GM12878 (cell line): ENCODE results near the gene HNRNPM. TPM values are rescaled to one million over a fixed set of nuclear protein-coding genes. Genes with fewer than 3 reads are reported as not detected.
A peak's percentile ranks its signal among the peaks of the same experiment; 100 is the strongest.

Source experiments
- ATF7 ChIP-seq: fragments of 450-650 bp; IDR thresholded peaks from 2 replicates; pipeline ENCODE4 v1.6.1; 2016; ENCODE audit warnings: low read depth, mild to moderate bottlenecking
- BACH1 ChIP-seq: fragments of 450-650 bp; IDR thresholded peaks from 2 replicates; pipeline ENCODE4 v1.6.1; 2017; ENCODE audit warnings: mild to moderate bottlenecking, borderline replicate concordance
- BMI1 ChIP-seq: fragments of 450-650 bp; IDR thresholded peaks from 2 replicates; pipeline ENCODE4 v1.6.1; 2016; ENCODE audit warnings: mild to moderate bottlenecking, moderate library complexity, borderline replicate concordance
- CHD1 ChIP-seq: IDR thresholded peaks from 2 replicates; pipeline ENCODE4 v1.6.1; 2012; ENCODE audit warnings: low read depth, low read length, improper control_type of control experiment
- EED ChIP-seq: sonication (generic); IDR thresholded peaks from 2 replicates; pipeline ENCODE4 v1.6.1; 2016; ENCODE audit warnings: antibody characterized with exemption, low read depth
- ETV6 ChIP-seq, 2 experiments: fragments of 450-650 bp in 1 of 2; IDR thresholded peaks in 1 of 2; conservative IDR thresholded peaks in 1 of 2; 2 replicates each; pipeline ENCODE4 v1.6.1; 2014; ENCODE audit warnings: antibody characterized with exemption in 1 of 2, borderline replicate concordance in 1 of 2, low read depth in 1 of 2, mild to moderate bottlenecking in 1 of 2, moderate library complexity in 1 of 2
- IKZF2 ChIP-seq, 2 experiments: fragments of 450-650 bp; IDR thresholded peaks; 2 replicates each; pipeline ENCODE4 v1.6.1; 2017; ENCODE audit warnings: mild to moderate bottlenecking in 2 of 2, moderate library complexity in 2 of 2
- IRF4 ChIP-seq: IDR thresholded peaks from 2 replicates; pipeline ENCODE4 v1.6.1; 2011; ENCODE audit warnings: low read depth, low read length
- KLF5 ChIP-seq: fragments of 450-650 bp; IDR thresholded peaks from 2 replicates; pipeline ENCODE4 v1.6.1; 2014; ENCODE audit warnings: mild to moderate bottlenecking; ENCODE audit not compliant: partially characterized antibody
- LARP7 ChIP-seq: fragments of 450-650 bp; IDR thresholded peaks from 2 replicates; pipeline ENCODE4 v1.6.1; 2017; ENCODE audit warnings: mild to moderate bottlenecking
- MEF2B ChIP-seq: fragments of 450-650 bp; IDR thresholded peaks from 2 replicates; pipeline ENCODE4 v1.6.1; 2018; ENCODE audit warnings: mild to moderate bottlenecking, moderate library complexity; ENCODE audit not compliant: partially characterized antibody, poor library complexity, severe bottlenecking
- MTA3 ChIP-seq: IDR thresholded peaks from 2 replicates; pipeline ENCODE4 v1.6.1; 2012; ENCODE audit warnings: low read length, inconsistent platforms, borderline replicate concordance
- NR2C1 ChIP-seq: fragments of 450-650 bp; IDR thresholded peaks from 2 replicates; pipeline ENCODE4 v1.6.1; 2017; ENCODE audit warnings: antibody characterized with exemption, mild to moderate bottlenecking, moderate library complexity
- NR2C2 ChIP-seq: IDR thresholded peaks from 2 replicates; pipeline ENCODE4 v1.6.1; 2011; ENCODE audit warnings: borderline replicate concordance, low read depth; ENCODE audit not compliant: control insufficient read depth, insufficient read length
- PML ChIP-seq: IDR thresholded peaks from 2 replicates; pipeline ENCODE4 v1.6.1; 2012; ENCODE audit warnings: low read length, inconsistent platforms
- RAD51 ChIP-seq: fragments of 450-650 bp; IDR thresholded peaks from 2 replicates; pipeline ENCODE4 v1.6.1; 2016; ENCODE audit warnings: moderate library complexity, mild to moderate bottlenecking, inconsistent platforms
- SPI1 ChIP-seq: IDR thresholded peaks from 2 replicates; pipeline ENCODE4 v1.6.1; 2011; ENCODE audit warnings: low read depth, mild to moderate bottlenecking, low read length, moderate library complexity, borderline replicate concordance; ENCODE audit not compliant: insufficient read depth
- SREBF1 ChIP-seq: IDR thresholded peaks from 2 replicates; pipeline ENCODE4 v1.6.1; 2012; ENCODE audit warnings: mild to moderate bottlenecking, low read length
- SRF ChIP-seq, 2 experiments: IDR thresholded peaks; 2 replicates each; pipeline ENCODE4 v1.6.1; 2011; ENCODE audit warnings: low read depth in 2 of 2, low read length in 2 of 2, mild to moderate bottlenecking in 1 of 2, moderate library complexity in 1 of 2
- SUPT20H ChIP-seq: IDR thresholded peaks from 2 replicates; pipeline ENCODE4 v1.6.1; 2011; ENCODE audit warnings: low read depth, mild to moderate bottlenecking, low read length, moderate library complexity, borderline replicate concordance; ENCODE audit not compliant: control insufficient read depth
- TBL1XR1 ChIP-seq: IDR thresholded peaks from 2 replicates; pipeline ENCODE4 v1.6.1; 2012; ENCODE audit warnings: low read depth, low read length, improper control_type of control experiment
- TCF7 ChIP-seq: IDR thresholded peaks from 2 replicates; pipeline ENCODE4 v1.6.1; 2014; ENCODE audit warnings: antibody characterized with exemption, borderline replicate concordance
- ZNF24 ChIP-seq: fragments of 450-650 bp; IDR thresholded peaks from 2 replicates; pipeline ENCODE4 v1.6.1; 2017; ENCODE audit warnings: antibody characterized with exemption, mild to moderate bottlenecking
- ZNF274 ChIP-seq: IDR thresholded peaks from one replicate; pipeline ENCODE4 v1.8.0; 2011; ENCODE audit not compliant: insufficient read length, insufficient read depth
- ZNF622 ChIP-seq: fragments of 450-650 bp; IDR thresholded peaks from 2 replicates; pipeline ENCODE4 v1.6.1; 2017; ENCODE audit warnings: mild to moderate bottlenecking, inconsistent platforms
- polyA plus RNA-seq, 11 experiments: library from polyadenylated mRNA; depleted of rRNA in 4 of 11; unstranded in 6 of 11; stranded (reverse) in 5 of 11; fragments of >200 nt; fragmentation: Nextera tagmentation in 4 of 11; fragmentation: Illumina TruSeq in 1 of 11; extraction: Ambion mirVana in 4 of 11; extraction: Trizol in 1 of 11; gene quantifications; 1 replicate in 1 of 11; 2 replicates in 10 of 11; pipeline versions ENCODE4 v1.2.1 to v1.2.3, GENCODE V29; 2011 to 2016; ENCODE audit warnings: inconsistent platforms in 2 of 11, missing spikeins in 2 of 11, low read depth in 1 of 11
- total RNA-seq, 4 experiments: library from RNA; depleted of rRNA in 3 of 4; stranded (reverse); fragments of >200 nt in 3 of 4; fragmentation: Illumina TruSeq in 1 of 4; extraction: Trizol in 1 of 4; gene quantifications; 2 replicates each; pipeline versions ENCODE4 v1.2.1 to v1.2.3, GENCODE V29; 2013 to 2021
- TF ChIP-seq, protein P1 (sequence below): IDR thresholded peaks from 2 replicates; pipeline ENCODE4 v1.6.1; 2012; ENCODE audit warnings: low read depth, low read length, improper control_type of control experiment
- TF ChIP-seq, protein P2 (sequence below): IDR thresholded peaks from 2 replicates; pipeline ENCODE4 v1.6.1; 2012; ENCODE audit warnings: mild to moderate bottlenecking, low read depth, low read length
- TF ChIP-seq, protein P3 (sequence below): IDR thresholded peaks from 2 replicates; pipeline ENCODE4 v1.6.1; 2012; ENCODE audit warnings: low read depth, low read length, improper control_type of control experiment

Gene HNRNPM
- total and polyA plus RNA-seq, 10 of the 15 experiments (the other 5 are each of a cell fraction or from before 2014, with no cell fraction given), result 14.3 to 415 (median 198) TPM

DNA sequence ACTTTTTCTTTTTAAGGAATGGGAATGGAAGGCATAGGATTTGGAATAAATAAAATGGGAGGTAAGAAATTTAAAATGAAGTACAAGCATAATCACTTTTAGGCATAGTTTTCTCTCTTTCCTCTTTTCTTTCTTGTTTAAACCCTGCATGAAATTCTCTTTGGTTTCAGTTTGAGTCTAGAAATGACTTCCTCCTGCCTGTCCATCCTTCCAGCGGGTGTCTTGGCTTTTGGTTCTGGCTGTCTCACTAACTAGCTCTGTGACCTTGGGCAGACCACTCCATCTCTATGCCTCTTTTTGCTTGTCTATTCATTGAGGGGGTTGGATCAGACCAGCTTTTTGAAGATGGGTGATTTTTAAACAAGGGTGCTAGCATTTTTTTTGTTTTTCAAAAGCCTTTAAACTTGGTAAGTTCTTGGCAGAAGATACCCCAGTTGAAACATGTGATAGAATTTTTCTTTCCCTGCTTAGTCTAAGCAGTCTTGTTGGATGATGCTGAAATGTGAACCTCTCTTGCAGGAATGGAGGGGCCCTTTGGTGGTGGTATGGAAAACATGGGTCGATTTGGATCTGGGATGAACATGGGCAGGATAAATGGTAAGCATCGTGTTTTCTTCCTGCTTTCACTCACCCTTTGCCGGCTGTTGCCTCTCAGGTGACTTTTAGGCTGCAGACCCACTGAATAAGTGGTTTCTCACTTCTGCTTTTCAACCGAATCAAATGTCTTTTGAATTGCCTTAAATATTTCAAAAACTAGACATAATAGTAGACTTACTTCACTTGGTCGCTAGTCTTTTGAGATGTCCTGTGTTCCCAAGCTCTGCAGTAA lies 29.1 kb downstream of the HNRNPM start (continued):
- TF ChIP-seq BMI1 (no peak), TBL1XR1 (no peak), MEF2B (no peak), PML (no peak), SREBF1 (no peak), ATF7 (peak; percentile 19; the same call in 1 of the 2 replicates), IRF4 (peak; percentile 90), ETV6 (conservative IDR thresholded peaks at IDR 0.05 in 1 of 2, IDR thresholded peaks at IDR 0.05 in 1 of 2; ENCODE audit: borderline replicate concordance in 1 of 2, low read depth in 1 of 2) (peak in 1 of 2 experiments; percentile 29; a peak in 1 of 4 replicates), NR2C2 (no peak), ZNF24 (no peak), MTA3 (no peak), BACH1 (peak; percentile 34; the same call in 1 of the 2 replicates), ZNF274 (no peak), IKZF2 (IDR thresholded peaks at IDR 0.05) (peak; percentile 62 to 73), TCF7 (no peak), SUPT20H (no peak), KLF5 (no peak), NR2C1 (no peak), ZNF622 (no peak), RAD51 (0 out of 2 replicates have a peak, but pooled peaks have one; percentile 46), SRF (IDR thresholded peaks at IDR 0.05; ENCODE audit: low read depth in 2 of 2, low read length in 2 of 2) (no peak), SPI1 (peak; percentile 98), CHD1 (no peak), EED (peak; percentile 79), LARP7 (no peak)
- TF ChIP-seq, protein P1, sequence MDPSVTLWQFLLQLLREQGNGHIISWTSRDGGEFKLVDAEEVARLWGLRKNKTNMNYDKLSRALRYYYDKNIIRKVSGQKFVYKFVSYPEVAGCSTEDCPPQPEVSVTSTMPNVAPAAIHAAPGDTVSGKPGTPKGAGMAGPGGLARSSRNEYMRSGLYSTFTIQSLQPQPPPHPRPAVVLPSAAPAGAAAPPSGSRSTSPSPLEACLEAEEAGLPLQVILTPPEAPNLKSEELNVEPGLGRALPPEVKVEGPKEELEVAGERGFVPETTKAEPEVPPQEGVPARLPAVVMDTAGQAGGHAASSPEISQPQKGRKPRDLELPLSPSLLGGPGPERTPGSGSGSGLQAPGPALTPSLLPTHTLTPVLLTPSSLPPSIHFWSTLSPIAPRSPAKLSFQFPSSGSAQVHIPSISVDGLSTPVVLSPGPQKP, result no peak
- TF ChIP-seq, protein P2, sequence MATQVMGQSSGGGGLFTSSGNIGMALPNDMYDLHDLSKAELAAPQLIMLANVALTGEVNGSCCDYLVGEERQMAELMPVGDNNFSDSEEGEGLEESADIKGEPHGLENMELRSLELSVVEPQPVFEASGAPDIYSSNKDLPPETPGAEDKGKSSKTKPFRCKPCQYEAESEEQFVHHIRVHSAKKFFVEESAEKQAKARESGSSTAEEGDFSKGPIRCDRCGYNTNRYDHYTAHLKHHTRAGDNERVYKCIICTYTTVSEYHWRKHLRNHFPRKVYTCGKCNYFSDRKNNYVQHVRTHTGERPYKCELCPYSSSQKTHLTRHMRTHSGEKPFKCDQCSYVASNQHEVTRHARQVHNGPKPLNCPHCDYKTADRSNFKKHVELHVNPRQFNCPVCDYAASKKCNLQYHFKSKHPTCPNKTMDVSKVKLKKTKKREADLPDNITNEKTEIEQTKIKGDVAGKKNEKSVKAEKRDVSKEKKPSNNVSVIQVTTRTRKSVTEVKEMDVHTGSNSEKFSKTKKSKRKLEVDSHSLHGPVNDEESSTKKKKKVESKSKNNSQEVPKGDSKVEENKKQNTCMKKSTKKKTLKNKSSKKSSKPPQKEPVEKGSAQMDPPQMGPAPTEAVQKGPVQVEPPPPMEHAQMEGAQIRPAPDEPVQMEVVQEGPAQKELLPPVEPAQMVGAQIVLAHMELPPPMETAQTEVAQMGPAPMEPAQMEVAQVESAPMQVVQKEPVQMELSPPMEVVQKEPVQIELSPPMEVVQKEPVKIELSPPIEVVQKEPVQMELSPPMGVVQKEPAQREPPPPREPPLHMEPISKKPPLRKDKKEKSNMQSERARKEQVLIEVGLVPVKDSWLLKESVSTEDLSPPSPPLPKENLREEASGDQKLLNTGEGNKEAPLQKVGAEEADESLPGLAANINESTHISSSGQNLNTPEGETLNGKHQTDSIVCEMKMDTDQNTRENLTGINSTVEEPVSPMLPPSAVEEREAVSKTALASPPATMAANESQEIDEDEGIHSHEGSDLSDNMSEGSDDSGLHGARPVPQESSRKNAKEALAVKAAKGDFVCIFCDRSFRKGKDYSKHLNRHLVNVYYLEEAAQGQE, result no peak
- TF ChIP-seq, protein P3, sequence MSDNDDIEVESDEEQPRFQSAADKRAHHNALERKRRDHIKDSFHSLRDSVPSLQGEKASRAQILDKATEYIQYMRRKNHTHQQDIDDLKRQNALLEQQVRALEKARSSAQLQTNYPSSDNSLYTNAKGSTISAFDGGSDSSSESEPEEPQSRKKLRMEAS, result no peak; the same call in 1 of the 2 replicates
